GM12891 (cell line): ENCODE data around the gene FRMPD4.

Experiments used
- POLR2A ChIP-seq: IDR thresholded peaks from 2 replicates; pipeline ENCODE4 v1.6.1; 2011; ENCODE audit warnings: low read depth, low read length, control low read depth
- SPI1 ChIP-seq: IDR thresholded peaks from 2 replicates; pipeline ENCODE4 v1.6.1; 2011; ENCODE audit warnings: low read depth, low read length, control low read depth
- TAF1 ChIP-seq: IDR thresholded peaks from 2 replicates; pipeline ENCODE4 v1.6.1; 2011; ENCODE audit warnings: low read depth, low read length, control low read depth

- no peak for TF ChIP-seq TAF1
- no peak for TF ChIP-seq POLR2A
- no peak for TF ChIP-seq SPI1
These were observed 301.1 kb downstream of the FRMPD4 start for GRCh38 chrX:12439416-12439815.
